ENCODE results near the gene SH3BP1. TPM values are rescaled to one million over a fixed set of nuclear protein-coding genes. Genes with fewer than 3 reads are reported as not detected.

Gene SH3BP1
- total RNA-seq, 1 experiment from 2014 or later, result 60.5 TPM

GRCh38 chr22:37703906-37704305, 64.4 kb downstream of the SH3BP1 start:
- Histone ChIP-seq H3K4me3 (no peak overlapping the region), H3K4me2 (no peak overlapping the region), H3F3A (ENCODE audit: insufficient read depth, low read depth) (peaks cover 19% of the 10 kb centered on the region; the same call in 1 of the 2 replicates), H2AFZ (no peak overlapping the region), H4K20me1 (ENCODE audit: insufficient read depth) (no peaks in the 10 kb centered on the region), H3K27me3 (ENCODE audit: insufficient read depth, low read depth) (no peaks in the 10 kb centered on the region), H3K79me2 (ENCODE audit: low read depth) (no peaks in the 10 kb centered on the region), H3K27ac (no peak overlapping the region), H3K9me2 (ENCODE audit: insufficient read depth) (no peaks in the 10 kb centered on the region), H3K36me3 (ENCODE audit: low read depth) (no peaks in the 10 kb centered on the region), H3K9me3 (ENCODE audit: insufficient read depth, low read depth) (no peaks in the 10 kb centered on the region), H3K4me1 (replicated peaks; ENCODE audit: insufficient read depth) (no peaks in the 10 kb centered on the region)
- POLR2A ChIA-PET (ENCODE audit: unreplicated experiment), result interaction anchor here (0.6 kb wide), 1 partner anchor 1482 kb away, joined by 3 read pairs; no protein-coding TSS in a partner anchor
- intact Hi-C loops (cut with micrococcal nuclease; ENCODE audit: unreplicated experiment), result no loop called here
- CTCF ChIA-PET, result no interaction called here
- no peak for TF ChIP-seq EZH2 (IDR thresholded peaks at IDR 0.05; ENCODE audit: low read depth)
- no peak for TF ChIP-seq CTCF (conservative IDR thresholded peaks at IDR 0.05)
- no peak for DNase-seq
- no TSS peak for BruUV-seq (replicated peaks)

DNA sequence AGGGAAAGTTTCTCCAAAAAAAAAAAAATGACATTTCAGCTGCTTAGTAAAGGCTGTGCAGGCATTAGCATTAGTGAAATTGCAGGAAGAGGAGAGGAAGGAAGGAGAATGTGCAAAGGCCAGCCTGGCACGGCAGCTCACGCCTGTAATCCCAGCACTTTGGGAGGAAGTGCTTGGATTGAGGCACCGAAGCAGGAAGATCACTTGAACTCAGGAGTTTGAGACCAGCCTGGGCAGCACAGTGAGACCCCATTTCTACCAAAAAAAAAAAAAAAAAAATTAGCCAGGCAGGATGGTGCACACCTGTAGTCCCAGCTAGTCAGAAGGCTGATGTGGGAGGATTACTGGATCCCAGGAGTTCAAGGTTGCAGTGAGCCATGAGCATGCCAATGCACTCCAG, 65.2 kb downstream of the SH3BP1 start:
- H3K79me2 ChIP-seq (ENCODE audit: low read depth), result no peaks in the 10 kb centered on the region
- H3F3A ChIP-seq (ENCODE audit: insufficient read depth, low read depth), result peaks cover 19% of the 10 kb centered on the region; the same call in 1 of the 2 replicates
- TF ChIP-seq CTCF (conservative IDR thresholded peaks at IDR 0.05) (no peak), EZH2 (IDR thresholded peaks at IDR 0.05; ENCODE audit: low read depth) (no peak)
- H2AFZ ChIP-seq, result no peak overlapping the region
- POLR2A ChIA-PET (ENCODE audit: unreplicated experiment), result no interaction called here
- H4K20me1 ChIP-seq (ENCODE audit: insufficient read depth), result no peaks in the 10 kb centered on the region
- H3K36me3 ChIP-seq (ENCODE audit: low read depth), result no peaks in the 10 kb centered on the region
- H3K27me3 ChIP-seq (ENCODE audit: insufficient read depth, low read depth), result no peaks in the 10 kb centered on the region
- H3K9me3 ChIP-seq (ENCODE audit: insufficient read depth, low read depth), result no peaks in the 10 kb centered on the region
- no peaks in the 10 kb centered on the region for H3K9me2 ChIP-seq (ENCODE audit: insufficient read depth)
- H3K27ac ChIP-seq, result no peak overlapping the region
- H3K4me2 ChIP-seq, result no peak overlapping the region
- H3K4me3 ChIP-seq, result no peak overlapping the region
- no TSS peak for BruUV-seq (replicated peaks)
- intact Hi-C loops (cut with micrococcal nuclease; ENCODE audit: unreplicated experiment), result no loop called here
- DNase-seq, result no peak
- H3K4me1 ChIP-seq (replicated peaks; ENCODE audit: insufficient read depth), result no peaks in the 10 kb centered on the region
- CTCF ChIA-PET, result interaction anchor here (0.7 kb wide), 1 partner anchor 80 kb away, joined by 3 read pairs; no protein-coding TSS in a partner anchor

DNA sequence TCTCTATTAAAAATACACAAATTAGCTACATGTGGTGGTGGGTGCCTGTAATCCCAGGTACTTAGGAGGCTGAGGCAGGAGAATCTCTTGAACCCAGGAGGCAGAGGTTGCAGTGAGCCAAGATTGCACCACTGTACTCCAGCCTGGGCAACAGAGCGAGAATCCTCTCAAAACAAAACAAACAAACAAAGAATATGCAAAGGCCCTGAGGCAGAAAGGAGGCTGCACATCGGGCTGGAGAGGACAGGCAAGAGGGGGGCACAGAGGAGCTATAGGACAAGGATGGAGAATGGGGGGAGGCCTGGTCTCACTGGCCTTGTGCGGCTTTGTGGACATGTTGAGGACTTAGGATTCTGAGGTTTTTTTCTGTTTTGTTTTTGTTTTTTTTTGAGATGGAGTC, 65.7 kb downstream of the SH3BP1 start:
- no TSS peak for BruUV-seq (replicated peaks)

More for the DNA sequence above, 65.7 kb downstream of the SH3BP1 start:
- H2AFZ ChIP-seq, result no peak overlapping the region
- TF ChIP-seq CTCF (conservative IDR thresholded peaks at IDR 0.05) (no peak), EZH2 (IDR thresholded peaks at IDR 0.05; ENCODE audit: low read depth) (no peak)
- peaks cover 5% of the 10 kb centered on the region for H3K4me1 ChIP-seq (replicated peaks; ENCODE audit: insufficient read depth)
- H3K27me3 ChIP-seq (ENCODE audit: insufficient read depth, low read depth), result no peaks in the 10 kb centered on the region
- ChIA-PET CTCF (interaction anchor here (0.7 kb wide), 1 partner anchor 80 kb away, joined by 3 read pairs; no protein-coding TSS in a partner anchor), POLR2A (ENCODE audit: unreplicated experiment) (no interaction called here)
- no peak overlapping the region for H3K4me2 ChIP-seq
- no peaks in the 10 kb centered on the region for H3K36me3 ChIP-seq (ENCODE audit: low read depth)
- no peak overlapping the region for H3K27ac ChIP-seq
- H3K9me2 ChIP-seq (ENCODE audit: insufficient read depth), result no peaks in the 10 kb centered on the region
- H3K9me3 ChIP-seq (ENCODE audit: insufficient read depth, low read depth), result no peaks in the 10 kb centered on the region
- no peak overlapping the region for H3K4me3 ChIP-seq
- intact Hi-C loops (cut with micrococcal nuclease; ENCODE audit: unreplicated experiment), result no loop called here
- DNase-seq, result no peak
- no peaks in the 10 kb centered on the region for H4K20me1 ChIP-seq (ENCODE audit: insufficient read depth)
- no peaks in the 10 kb centered on the region for H3K79me2 ChIP-seq (ENCODE audit: low read depth)
- H3F3A ChIP-seq (ENCODE audit: insufficient read depth, low read depth), result peaks cover 19% of the 10 kb centered on the region; the same call in 1 of the 2 replicates

Other genes starting within 250 kb of the SH3BP1 start
- gene ELFN2, start 212.2 kb upstream of the SH3BP1 start, total RNA-seq (2021), result 30.8 and 36.6 TPM in 2 replicates
- 26.0 and 28.1 TPM in 2 replicates for gene MFNG, start 153.3 kb upstream of the SH3BP1 start, total RNA-seq (2021)
- 63.9 and 76.7 TPM in 2 replicates for gene CARD10, start 120.3 kb upstream of the SH3BP1 start, total RNA-seq (2021)
- 94.0 and 110 TPM in 2 replicates for gene CDC42EP1, start 79.2 kb upstream of the SH3BP1 start, total RNA-seq (2021)
- gene LGALS2, start 59.6 kb upstream of the SH3BP1 start, total RNA-seq (2021), result not detected in 2 replicates
- gene GGA1, start 30.8 kb upstream of the SH3BP1 start, total RNA-seq (2021), result 99.2 and 102 TPM in 2 replicates
- 10.9 and 13.5 TPM in 2 replicates for gene PDXP, start 19.1 kb downstream of the SH3BP1 start, total RNA-seq (2021)
- gene LGALS1, start 36.0 kb downstream of the SH3BP1 start, total RNA-seq (2021), result 734 and 791 TPM in 2 replicates
- gene NOL12, start 46.7 kb downstream of the SH3BP1 start, total RNA-seq (2021), result 42.1 and 44.3 TPM in 2 replicates
- gene TRIOBP, start 57.4 kb downstream of the SH3BP1 start, total RNA-seq (2021), result 170 and 172 TPM in 2 replicates
- 32.3 and 37.7 TPM in 2 replicates for gene GCAT, start 168.3 kb downstream of the SH3BP1 start, total RNA-seq (2021)
- gene GALR3, start 183.7 kb downstream of the SH3BP1 start, total RNA-seq (2021), result 0.31 and 0.45 TPM in 2 replicates
- 32.3 and 33.6 TPM in 2 replicates for gene ANKRD54, start 204.7 kb downstream of the SH3BP1 start, total RNA-seq (2021)
- gene EIF3L, start 209.8 kb downstream of the SH3BP1 start, total RNA-seq (2021), result 566 and 582 TPM in 2 replicates

All from PC-9 (cell line).